ENCODE measurements around the gene MAGI2.

DNA sequence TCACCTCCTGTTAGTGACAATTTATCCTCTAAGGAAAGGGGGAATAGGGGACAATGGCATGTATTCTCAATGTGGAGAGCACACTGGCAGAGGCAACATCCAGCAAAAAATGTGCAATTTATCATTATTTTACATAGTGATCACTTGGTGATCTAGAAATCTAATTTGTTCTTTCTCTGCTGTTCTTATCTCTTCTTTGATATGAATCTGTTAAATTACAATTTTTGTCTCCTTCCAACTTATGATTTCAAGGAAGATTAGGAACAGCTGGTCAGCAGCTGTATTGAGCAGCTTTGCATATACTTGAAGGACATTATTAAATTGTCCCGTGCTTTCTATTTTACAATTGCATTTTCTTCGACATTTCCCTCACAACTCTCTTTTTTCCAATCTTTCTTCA is 213.1 kb downstream of the MAGI2 start:
- TF ChIP-seq, protein P1, sequence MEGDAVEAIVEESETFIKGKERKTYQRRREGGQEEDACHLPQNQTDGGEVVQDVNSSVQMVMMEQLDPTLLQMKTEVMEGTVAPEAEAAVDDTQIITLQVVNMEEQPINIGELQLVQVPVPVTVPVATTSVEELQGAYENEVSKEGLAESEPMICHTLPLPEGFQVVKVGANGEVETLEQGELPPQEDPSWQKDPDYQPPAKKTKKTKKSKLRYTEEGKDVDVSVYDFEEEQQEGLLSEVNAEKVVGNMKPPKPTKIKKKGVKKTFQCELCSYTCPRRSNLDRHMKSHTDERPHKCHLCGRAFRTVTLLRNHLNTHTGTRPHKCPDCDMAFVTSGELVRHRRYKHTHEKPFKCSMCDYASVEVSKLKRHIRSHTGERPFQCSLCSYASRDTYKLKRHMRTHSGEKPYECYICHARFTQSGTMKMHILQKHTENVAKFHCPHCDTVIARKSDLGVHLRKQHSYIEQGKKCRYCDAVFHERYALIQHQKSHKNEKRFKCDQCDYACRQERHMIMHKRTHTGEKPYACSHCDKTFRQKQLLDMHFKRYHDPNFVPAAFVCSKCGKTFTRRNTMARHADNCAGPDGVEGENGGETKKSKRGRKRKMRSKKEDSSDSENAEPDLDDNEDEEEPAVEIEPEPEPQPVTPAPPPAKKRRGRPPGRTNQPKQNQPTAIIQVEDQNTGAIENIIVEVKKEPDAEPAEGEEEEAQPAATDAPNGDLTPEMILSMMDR (conservative IDR thresholded peaks at IDR 0.05; ENCODE audit: low read length): no peak
- TF ChIP-seq EZH2phosphoT487 (IDR thresholded peaks at IDR 0.05; ENCODE audit: borderline replicate concordance, low read depth, low read length): no peak
